IMR-90 (cell line): ENCODE results near the gene SEC24B. TPM values are rescaled to one million over a fixed set of nuclear protein-coding genes. Genes with fewer than 3 reads are reported as not detected.

Experiments
- ATAC-seq: fragments of 200-7000 bp; cut with Tn5 transposase; 2 replicates; pipeline ENCODE4 v1.9.1; 2020; ENCODE audit warnings: low read depth, mild to moderate bottlenecking, moderate library complexity
- BruUV-seq: library from RNA; stranded (reverse); fragments of 400-500 nt; replicated peaks from 2 replicates; lab custom pipeline; 2021; lab: Mats Ljungman, UMichigan
- CTCF ChIA-PET: fragments of 300-600 bp; formaldehyde crosslinking; extraction: SDS; loops from one replicate; lab custom pipeline; 2021; ENCODE audit warnings: antibody characterized with exemption; lab: Yijun Ruan, JAX
- POLR2A ChIA-PET: fragments of 300-600 bp; sonication (Branson Sonifier 250); formaldehyde crosslinking; loops from one replicate; lab custom pipeline; 2022; ENCODE audit warnings: antibody characterized with exemption; ENCODE audit not compliant: unreplicated experiment; lab: Charles Lee
- DNase-seq: peaks from one replicate; pipeline ENCODE4 v3.0.0; 2013
- H2AFZ ChIP-seq: replicated peaks from 2 replicates; pipeline ENCODE3; 2013; ENCODE audit warnings: low read length, mild to moderate bottlenecking; ENCODE audit not compliant: poor library complexity
- H2AK5ac ChIP-seq: 2 replicates; pipeline ENCODE4 v1.6.1; 2013; ENCODE audit warnings: low read depth, low read length, inconsistent platforms
- H2AK9ac ChIP-seq: replicated peaks from 2 replicates; pipeline ENCODE3; 2013; ENCODE audit warnings: mild to moderate bottlenecking, low read depth, low read length, moderate library complexity; ENCODE audit not compliant: poor library complexity
- H2BK120ac ChIP-seq: 2 replicates; pipeline ENCODE4 v1.6.1; 2013; ENCODE audit warnings: low read depth, low read length, inconsistent platforms
- H2BK15ac ChIP-seq: 3 replicates; pipeline ENCODE4 v1.6.1; 2013; ENCODE audit warnings: low read depth, low read length, inconsistent platforms
- H2BK20ac ChIP-seq: 2 replicates; pipeline ENCODE4 v1.6.1; 2013; ENCODE audit warnings: low read depth, mild to moderate bottlenecking, inconsistent platforms, low read length, moderate library complexity
- H2BK5ac ChIP-seq: 2 replicates; pipeline ENCODE4 v1.6.1; 2013; ENCODE audit warnings: mild to moderate bottlenecking, low read depth, low read length, inconsistent platforms; ENCODE audit not compliant: poor library complexity, severe bottlenecking
- H3K14ac ChIP-seq: replicated peaks from 2 replicates; pipeline ENCODE4 v1.6.1; 2013; ENCODE audit warnings: low read depth, low read length, inconsistent platforms
- H3K18ac ChIP-seq: 2 replicates; pipeline ENCODE4 v1.6.1; 2013; ENCODE audit warnings: low read depth, low read length, control low read depth
- H3K23ac ChIP-seq: 2 replicates; pipeline ENCODE4 v1.6.1; 2013; ENCODE audit warnings: low read depth, low read length, inconsistent platforms
- H3K27ac ChIP-seq: 2 replicates; pipeline ENCODE4 v1.5.1; 2013; ENCODE audit warnings: mild to moderate bottlenecking, control low read depth, low read length; ENCODE audit not compliant: insufficient read depth
- H3K27me3 ChIP-seq: 2 replicates; pipeline ENCODE4 v1.6.1; 2013; ENCODE audit warnings: low read length; ENCODE audit not compliant: control insufficient read depth, insufficient read depth
- H3K36me3 ChIP-seq: 2 replicates; pipeline ENCODE4 v1.6.1; 2013; ENCODE audit warnings: low read length, mixed read lengths; ENCODE audit not compliant: control insufficient read depth, insufficient read depth
- H3K4ac ChIP-seq: 2 replicates; pipeline ENCODE4 v1.6.1; 2013; ENCODE audit warnings: low read depth, low read length, inconsistent platforms
- H3K4me1 ChIP-seq: 2 replicates; pipeline ENCODE4 v1.6.1; 2013; ENCODE audit warnings: low read length, mixed read lengths; ENCODE audit not compliant: control insufficient read depth, insufficient read depth
- H3K4me2 ChIP-seq: 2 replicates; pipeline ENCODE4 v1.6.1; 2013; ENCODE audit warnings: low read depth, mild to moderate bottlenecking, control low read depth, low read length, moderate library complexity
- H3K4me3 ChIP-seq: 2 replicates; pipeline ENCODE4 v1.5.1; 2013; ENCODE audit warnings: low read depth, mild to moderate bottlenecking, control low read depth, low read length, moderate library complexity; ENCODE audit not compliant: insufficient read depth
- H3K56ac ChIP-seq: 2 replicates; pipeline ENCODE4 v1.6.1; 2013; ENCODE audit warnings: low read length, inconsistent platforms; ENCODE audit not compliant: insufficient read depth; ENCODE audit errors: extremely low read depth
- H3K79me1 ChIP-seq, 2 experiments: 2 replicates each; pipeline ENCODE4 v1.6.1; 2013; ENCODE audit warnings: low read length in 2 of 2, inconsistent platforms in 1 of 2, low read depth in 1 of 2
- H3K9ac ChIP-seq: 2 replicates; pipeline ENCODE4 v1.6.1; 2013; ENCODE audit warnings: low read depth, low read length, control low read depth
- H3K9me1 ChIP-seq: 2 replicates; pipeline ENCODE4 v1.6.1; 2013; ENCODE audit warnings: low read length, inconsistent platforms; ENCODE audit not compliant: insufficient read depth
- H3K9me3 ChIP-seq: 2 replicates; pipeline ENCODE4 v1.6.1; 2013; ENCODE audit warnings: low read length; ENCODE audit not compliant: control insufficient read depth, insufficient read depth
- H4K20me1 ChIP-seq: 2 replicates; pipeline ENCODE4 v1.6.1; 2013; ENCODE audit warnings: low read length, inconsistent platforms; ENCODE audit not compliant: insufficient read depth
- H4K5ac ChIP-seq: 2 replicates; pipeline ENCODE4 v1.6.1; 2013; ENCODE audit warnings: mild to moderate bottlenecking, low read depth, low read length, control low read depth
- H4K8ac ChIP-seq, 2 experiments: 2 replicates each; pipeline ENCODE4 v1.6.1; 2013; ENCODE audit warnings: low read depth in 2 of 2, low read length in 2 of 2, control low read depth in 1 of 2, inconsistent platforms in 1 of 2
- H4K91ac ChIP-seq: 2 replicates; pipeline ENCODE4 v1.6.1; 2013; ENCODE audit warnings: low read depth, low read length, inconsistent platforms; ENCODE audit not compliant: insufficient read depth
- BHLHE40 ChIP-seq: fragments of 150-350 bp; IDR thresholded peaks from 2 replicates; pipeline ENCODE4 v1.6.1; 2016; ENCODE audit warnings: mild to moderate bottlenecking, low read depth, low read length
- CEBPB ChIP-seq: IDR thresholded peaks from 2 replicates; pipeline ENCODE4 v1.6.1; 2012; ENCODE audit warnings: low read depth, low read length, improper control_type of control experiment
- CHD1 ChIP-seq: IDR thresholded peaks from 2 replicates; pipeline ENCODE4 v1.6.1; 2012; ENCODE audit warnings: low read depth, low read length, improper control_type of control experiment
- FOS ChIP-seq: fragments of 150-350 bp; IDR thresholded peaks from 2 replicates; pipeline ENCODE4 v1.6.1; 2016; ENCODE audit warnings: low read depth, low read length
- MAFK ChIP-seq: IDR thresholded peaks from 2 replicates; pipeline ENCODE4 v1.6.1; 2012; ENCODE audit warnings: low read depth, low read length, improper control_type of control experiment
- MAZ ChIP-seq: IDR thresholded peaks from 2 replicates; pipeline ENCODE4 v1.6.1; 2012; ENCODE audit warnings: low read depth, mild to moderate bottlenecking, low read length, improper control_type of control experiment, moderate library complexity, borderline replicate concordance
- MXI1 ChIP-seq: IDR thresholded peaks from 2 replicates; pipeline ENCODE4 v1.6.1; 2012; ENCODE audit warnings: low read depth, mild to moderate bottlenecking, low read length, moderate library complexity, borderline replicate concordance
- NFE2L2 ChIP-seq: fragments of 150-350 bp; IDR thresholded peaks from 2 replicates; pipeline ENCODE4 v1.6.1; 2016; ENCODE audit warnings: low read depth, mild to moderate bottlenecking, low read length
- POLR2A ChIP-seq: IDR thresholded peaks from 2 replicates; pipeline ENCODE4 v1.6.1; 2012; ENCODE audit warnings: mild to moderate bottlenecking, low read depth, low read length
- RAD21 ChIP-seq: IDR thresholded peaks from 2 replicates; pipeline ENCODE4 v1.6.1; 2012; ENCODE audit warnings: low read length, improper control_type of control experiment
- RCOR1 ChIP-seq: IDR thresholded peaks from 2 replicates; pipeline ENCODE4 v1.6.1; 2012; ENCODE audit warnings: mild to moderate bottlenecking, low read length, improper control_type of control experiment; ENCODE audit not compliant: insufficient replicate concordance
- RFX5 ChIP-seq: IDR thresholded peaks from 2 replicates; pipeline ENCODE4 v1.8.0; 2012; ENCODE audit warnings: low read depth, mild to moderate bottlenecking, low read length, moderate library complexity
- SMC3 ChIP-seq: fragments of 150-350 bp; IDR thresholded peaks from 2 replicates; pipeline ENCODE4 v1.6.1; 2016; ENCODE audit warnings: low read depth, mild to moderate bottlenecking, antibody characterized with exemption, low read length, moderate library complexity
- WGBS, 2 experiments: methylation state at CpG; one replicate each; pipeline versions ENCODE4 v1.1.5 to v1.1.7; 2013; ENCODE audit warnings: missing lambda C conversion rate in 2 of 2; ENCODE audit not compliant: insufficient read length in 1 of 2; ENCODE audit errors: extremely low coverage in 2 of 2; 5-methylcytosine and 5-hydroxymethylcytosine counted together
- dilution Hi-C: fragments of 300-500 bp; cut with HindIII; formaldehyde crosslinking; loops from one replicate; pipeline ENCODE4 v1.14.3; 2018; ENCODE audit warnings: low sequenced_read_pairs; ENCODE audit not compliant: unreplicated experiment
- in situ Hi-C: fragments of 300-500 bp; cut with MboI; formaldehyde crosslinking; loops from 3 replicates; pipeline ENCODE4 v1.14.3; 2019; ENCODE audit warnings: low sequenced_read_pairs, inconsistent platforms, mixed read lengths
- intact Hi-C: fragments of 100-400 bp; cut with micrococcal nuclease; formaldehyde crosslinking; loops from 2 replicates; pipeline ENCODE4 v1.10.0; 2022
- polyA plus RNA-seq, 3 experiments: library from polyadenylated mRNA; depleted of rRNA; stranded (reverse); fragments of >200 nt; gene quantifications; 2 replicates each; pipeline ENCODE4 v1.2.3, GENCODE V29; 2012; ENCODE audit warnings: low replicate concordance in 1 of 3
- total RNA-seq: library from RNA; depleted of rRNA; stranded (reverse); fragments of >200 nt; gene quantifications from 2 replicates; pipeline ENCODE4 v1.2.3, GENCODE V29; 2012
- TF ChIP-seq, protein P1 (sequence below): fragments of 150-350 bp; IDR thresholded peaks from 2 replicates; pipeline ENCODE4 v1.6.1; 2017; ENCODE audit warnings: mild to moderate bottlenecking, antibody characterized with exemption, low read length, low read depth
- TF ChIP-seq, protein P2 (sequence below): conservative IDR thresholded peaks from 2 replicates; pipeline ENCODE4 v1.5.1; 2012; ENCODE audit warnings: mild to moderate bottlenecking, low read depth, low read length, improper control_type of control experiment
- TF ChIP-seq, protein P3 (sequence below): fragments of 150-350 bp; IDR thresholded peaks from 2 replicates; pipeline ENCODE4 v1.6.1; 2016; ENCODE audit warnings: low read depth, mild to moderate bottlenecking, low read length, moderate library complexity, borderline replicate concordance

The SEC24B gene
- total and polyA plus RNA-seq, 2 of the 4 experiments (the other 2 are of a cell fraction): 19.0 to 27.4 TPM

DNA sequence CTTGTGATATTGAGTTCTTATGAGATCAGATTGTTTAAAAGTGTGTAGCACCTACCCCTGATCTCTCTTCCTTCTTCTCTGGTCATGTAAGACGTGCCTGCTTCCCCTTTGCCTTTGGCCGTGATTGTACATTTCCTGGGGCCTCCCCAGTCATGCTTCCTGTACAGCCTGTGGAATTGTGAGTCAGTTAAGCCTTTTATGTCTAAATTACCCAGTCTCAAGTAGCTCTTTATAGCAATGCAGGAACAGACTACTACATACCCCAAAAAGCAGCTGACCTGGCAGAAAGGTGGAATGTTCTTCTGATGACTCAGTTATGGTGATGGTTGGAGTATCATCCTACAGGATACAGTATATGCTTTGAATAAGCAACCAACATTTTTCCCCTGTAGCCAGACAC lies 115.0 kb downstream of the SEC24B start:
- no peak overlapping the region for H3K27ac ChIP-seq
- ATAC-seq: peak; percentile 88

More for the DNA sequence above, 115.0 kb downstream of the SEC24B start:
- no peak overlapping the region for H3K23ac ChIP-seq
- H4K20me1 ChIP-seq: no peaks in the 10 kb centered on the region
- in situ Hi-C loops: loop anchor here (10.0 kb wide), 1 partner anchor 266 kb away; the partner anchor contains the start of gene GAR1
- 0 out of 2 replicates have a peak, but pooled peaks cover 2% of the 10 kb centered on the region for H3K36me3 ChIP-seq
- H3K4me3 ChIP-seq: no peak overlapping the region
- peak overlapping the region; percentile 57 for H2BK5ac ChIP-seq
- TF ChIP-seq CEBPB (no peak), RCOR1 (no peak), POLR2A (no peak), SMC3 (no peak), RAD21 (no peak), NFE2L2 (0 out of 2 replicates have a peak, but pooled peaks have one; percentile 20), MAFK (peak; percentile 96), FOS (0 out of 2 replicates have a peak, but pooled peaks have one; percentile 14), BHLHE40 (0 out of 2 replicates have a peak, but pooled peaks have one; percentile 25), MXI1 (no peak), RFX5 (no peak), CHD1 (no peak), MAZ (no peak)
- TF ChIP-seq, protein P1, sequence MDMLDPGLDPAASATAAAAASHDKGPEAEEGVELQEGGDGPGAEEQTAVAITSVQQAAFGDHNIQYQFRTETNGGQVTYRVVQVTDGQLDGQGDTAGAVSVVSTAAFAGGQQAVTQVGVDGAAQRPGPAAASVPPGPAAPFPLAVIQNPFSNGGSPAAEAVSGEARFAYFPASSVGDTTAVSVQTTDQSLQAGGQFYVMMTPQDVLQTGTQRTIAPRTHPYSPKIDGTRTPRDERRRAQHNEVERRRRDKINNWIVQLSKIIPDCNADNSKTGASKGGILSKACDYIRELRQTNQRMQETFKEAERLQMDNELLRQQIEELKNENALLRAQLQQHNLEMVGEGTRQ: 0 out of 2 replicates have a peak, but pooled peaks have one; percentile 1
- TF ChIP-seq, protein P2, sequence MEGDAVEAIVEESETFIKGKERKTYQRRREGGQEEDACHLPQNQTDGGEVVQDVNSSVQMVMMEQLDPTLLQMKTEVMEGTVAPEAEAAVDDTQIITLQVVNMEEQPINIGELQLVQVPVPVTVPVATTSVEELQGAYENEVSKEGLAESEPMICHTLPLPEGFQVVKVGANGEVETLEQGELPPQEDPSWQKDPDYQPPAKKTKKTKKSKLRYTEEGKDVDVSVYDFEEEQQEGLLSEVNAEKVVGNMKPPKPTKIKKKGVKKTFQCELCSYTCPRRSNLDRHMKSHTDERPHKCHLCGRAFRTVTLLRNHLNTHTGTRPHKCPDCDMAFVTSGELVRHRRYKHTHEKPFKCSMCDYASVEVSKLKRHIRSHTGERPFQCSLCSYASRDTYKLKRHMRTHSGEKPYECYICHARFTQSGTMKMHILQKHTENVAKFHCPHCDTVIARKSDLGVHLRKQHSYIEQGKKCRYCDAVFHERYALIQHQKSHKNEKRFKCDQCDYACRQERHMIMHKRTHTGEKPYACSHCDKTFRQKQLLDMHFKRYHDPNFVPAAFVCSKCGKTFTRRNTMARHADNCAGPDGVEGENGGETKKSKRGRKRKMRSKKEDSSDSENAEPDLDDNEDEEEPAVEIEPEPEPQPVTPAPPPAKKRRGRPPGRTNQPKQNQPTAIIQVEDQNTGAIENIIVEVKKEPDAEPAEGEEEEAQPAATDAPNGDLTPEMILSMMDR: no peak
- TF ChIP-seq, protein P3, sequence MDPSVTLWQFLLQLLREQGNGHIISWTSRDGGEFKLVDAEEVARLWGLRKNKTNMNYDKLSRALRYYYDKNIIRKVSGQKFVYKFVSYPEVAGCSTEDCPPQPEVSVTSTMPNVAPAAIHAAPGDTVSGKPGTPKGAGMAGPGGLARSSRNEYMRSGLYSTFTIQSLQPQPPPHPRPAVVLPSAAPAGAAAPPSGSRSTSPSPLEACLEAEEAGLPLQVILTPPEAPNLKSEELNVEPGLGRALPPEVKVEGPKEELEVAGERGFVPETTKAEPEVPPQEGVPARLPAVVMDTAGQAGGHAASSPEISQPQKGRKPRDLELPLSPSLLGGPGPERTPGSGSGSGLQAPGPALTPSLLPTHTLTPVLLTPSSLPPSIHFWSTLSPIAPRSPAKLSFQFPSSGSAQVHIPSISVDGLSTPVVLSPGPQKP: no peak
- H4K5ac ChIP-seq: no peak overlapping the region; the same call in 1 of the 2 replicates
- H3K14ac ChIP-seq: peak overlapping the region; percentile 27; the same call in 1 of the 2 replicates
- H3K4me2 ChIP-seq: peak overlapping the region; percentile 10; the same call in 1 of the 2 replicates
- peak overlapping the region; percentile 21 for H2AFZ ChIP-seq
- ChIA-PET CTCF (no interaction called here), POLR2A (no interaction called here)
- no TSS peak for BruUV-seq
- H2BK15ac ChIP-seq: no peak overlapping the region
- peak; percentile 92 for DNase-seq
- no peak overlapping the region for H3K4ac ChIP-seq
- H3K56ac ChIP-seq: no peak overlapping the region
- H4K8ac ChIP-seq: peak overlapping the region; percentile 49 to 55; a peak in 3 of 4 replicates
- H3K9me1 ChIP-seq: peaks cover 3% of the 10 kb centered on the region; the same call in 1 of the 2 replicates
- H2BK120ac ChIP-seq: no peak overlapping the region
- no peaks in the 10 kb centered on the region for H3K79me1 ChIP-seq
- no peak overlapping the region for H2BK20ac ChIP-seq
- H3K27me3 ChIP-seq: no peaks in the 10 kb centered on the region
- dilution Hi-C loops: no loop called here
- H2AK9ac ChIP-seq: no peak overlapping the region
- peaks cover 2% of the 10 kb centered on the region; the same call in 1 of the 2 replicates for H3K4me1 ChIP-seq
- H2AK5ac ChIP-seq: no peak overlapping the region
- H3K9me3 ChIP-seq: no peaks in the 10 kb centered on the region
- H3K18ac ChIP-seq: no peak overlapping the region; the same call in 1 of the 2 replicates
- intact Hi-C loops: loop anchor here (5.0 kb wide), 2 partner anchors 106 to 154 kb away; partner anchors contain the start of gene CASP6
- no peak overlapping the region for H4K91ac ChIP-seq
- no CpG with 5 or more reads among the region's 2 CpGs for WGBS, 2 experiments
- no peak overlapping the region for H3K9ac ChIP-seq
